ENCODE results near the gene IBTK.
"Not testable (repeated sequence)": the region's sequence is repeated elsewhere in the genome, so short reads cannot be mapped to it uniquely, and the experiment has no call there.

IBTK gene

GRCh38 chr6:82246802-82247504 lies 591 bp downstream of the IBTK start:
- peak; percentile 20 for DNase-seq (ENCODE audit: low read depth)

DNA sequence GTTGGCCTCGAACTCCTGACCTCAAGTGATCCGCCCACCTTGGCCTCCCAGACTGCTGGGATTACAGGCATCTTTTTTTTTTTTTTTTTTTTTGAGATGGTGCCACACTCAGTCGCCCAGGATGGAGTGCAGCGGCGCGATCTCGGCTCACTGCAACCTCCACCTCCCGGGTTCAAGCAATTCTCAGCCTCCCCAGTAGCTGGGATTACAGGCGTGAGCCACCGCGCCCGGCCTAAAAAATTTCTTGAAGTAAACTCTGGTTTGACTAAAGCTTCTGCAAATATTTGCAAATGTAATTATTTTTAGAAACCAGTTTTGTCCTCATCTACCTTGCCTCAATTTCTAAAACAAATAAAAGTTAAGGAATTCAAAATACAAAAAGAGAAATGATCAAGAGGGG lies 1.2 kb downstream of the IBTK start:
- DNase-seq (ENCODE audit: low read depth) = no peak

GRCh38 chr6:82245376-82245775 lies 2.2 kb downstream of the IBTK start:
- DNase-seq (ENCODE audit: low read depth) = no peak

- DNase-seq (ENCODE audit: low read depth) = no peak
Observed at GRCh38 chr6:82243884-82244283, 3.7 kb downstream of the IBTK start.

- no peak for DNase-seq (ENCODE audit: low read depth)
Observed at GRCh38 chr6:82240186-82240585, 7.4 kb downstream of the IBTK start.

DNA sequence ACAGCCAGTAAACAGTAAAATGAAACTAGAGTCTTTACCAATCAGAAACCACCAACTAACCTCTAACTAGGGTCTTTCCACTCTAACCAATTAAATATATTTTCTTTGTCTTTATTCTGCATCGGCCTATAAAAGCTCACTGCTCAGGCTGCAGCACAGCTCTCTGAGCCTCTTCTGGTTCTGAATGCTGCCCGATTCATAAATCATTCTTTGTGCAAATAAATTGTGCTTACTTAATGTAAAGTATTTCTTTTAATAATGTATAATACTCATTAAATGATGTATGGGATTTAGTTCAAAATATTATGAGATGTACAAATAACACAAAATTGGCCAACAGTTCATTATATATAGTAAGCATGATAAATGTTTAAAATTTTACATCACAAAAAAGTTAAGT lies 7.9 kb downstream of the IBTK start:
- DNase-seq (ENCODE audit: low read depth) = no peak

DNA sequence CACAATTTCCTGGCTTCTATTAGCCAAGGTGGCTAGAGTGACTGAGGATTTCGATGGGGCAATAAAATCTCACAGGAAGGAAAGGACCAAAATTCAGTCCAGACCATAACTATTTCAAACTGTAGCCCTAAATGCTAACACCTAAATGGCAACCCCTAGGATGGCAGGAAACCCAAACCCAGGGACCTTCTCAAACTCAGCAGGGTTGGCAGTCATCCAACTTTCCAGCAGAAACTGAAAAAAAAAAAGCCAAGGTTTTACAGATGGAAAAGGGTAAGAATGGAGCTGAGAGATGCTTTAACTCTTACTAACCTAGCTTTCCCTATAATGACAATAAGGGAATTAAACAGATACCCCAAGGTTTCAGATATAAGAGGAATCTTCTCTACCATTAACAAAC lies 10.5 kb downstream of the IBTK start:
- no peak for DNase-seq (ENCODE audit: low read depth)

DNA sequence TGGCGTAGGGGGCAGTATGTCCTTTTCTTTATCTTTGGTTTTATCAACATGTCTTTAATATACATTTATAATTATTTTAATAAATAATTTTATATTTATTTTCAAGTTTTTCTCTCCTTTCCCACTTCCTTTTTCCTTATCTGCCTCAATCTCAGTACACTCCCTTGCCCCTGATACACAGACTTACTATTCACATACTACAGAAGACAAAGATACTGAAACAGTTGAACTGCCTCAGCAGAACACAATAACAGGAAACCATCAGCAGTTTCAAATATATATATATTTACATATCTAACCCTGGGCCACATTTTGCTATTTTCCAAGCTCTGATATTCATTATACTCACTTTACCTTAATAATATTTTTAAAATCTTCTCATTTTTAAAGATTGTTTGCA lies 19.8 kb downstream of the IBTK start:
- DNase-seq (ENCODE audit: low read depth) = no peak

DNA sequence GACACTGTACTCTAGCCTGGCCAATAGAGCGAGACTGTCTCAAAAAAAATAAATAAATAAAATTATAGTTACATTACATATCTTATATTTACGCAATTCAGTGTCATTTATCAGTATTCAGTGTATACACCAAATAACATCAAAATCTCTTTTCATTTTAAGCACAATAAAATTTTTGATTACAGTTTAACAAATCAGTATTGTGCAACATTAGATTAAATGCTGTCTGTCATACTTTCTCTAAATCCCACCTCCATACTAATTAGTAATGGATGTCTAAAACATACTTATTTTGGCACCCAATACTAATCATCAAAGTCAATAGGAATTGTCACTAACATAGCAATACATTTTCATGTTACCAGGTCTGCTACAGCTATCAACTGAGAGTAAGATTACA lies 27.4 kb downstream of the IBTK start:
- no peak for DNase-seq (ENCODE audit: low read depth)

DNA sequence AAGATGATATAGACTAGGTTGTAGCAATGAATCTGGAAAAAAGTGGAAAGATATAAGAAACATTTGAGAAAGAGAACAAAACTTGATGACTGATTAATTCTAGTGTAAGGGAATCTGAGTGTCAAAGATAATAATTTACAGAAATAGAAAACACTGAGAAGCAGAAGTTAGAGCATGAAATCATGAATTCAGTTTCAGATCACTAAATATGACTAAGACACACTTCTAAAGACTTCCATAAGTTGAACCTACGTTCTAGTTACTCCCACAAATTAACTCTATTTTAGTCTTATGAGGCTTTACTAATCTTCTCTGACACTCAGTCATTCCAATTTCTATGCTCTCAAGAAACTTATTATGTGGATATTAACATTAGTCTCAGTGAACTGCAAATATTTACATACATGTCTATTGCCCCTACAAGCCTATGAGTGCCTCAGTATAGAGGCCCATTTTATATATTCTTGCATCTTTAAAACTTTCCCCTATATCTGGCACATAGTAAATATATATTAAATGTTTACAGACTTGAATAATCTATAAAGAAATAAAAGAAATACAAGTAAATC lies 30.4 kb downstream of the IBTK start:
- no peak for DNase-seq (ENCODE audit: low read depth)

GRCh38 chr6:82216549-82216948 lies 31.0 kb downstream of the IBTK start:
- DNase-seq (ENCODE audit: low read depth) = no peak

DNA sequence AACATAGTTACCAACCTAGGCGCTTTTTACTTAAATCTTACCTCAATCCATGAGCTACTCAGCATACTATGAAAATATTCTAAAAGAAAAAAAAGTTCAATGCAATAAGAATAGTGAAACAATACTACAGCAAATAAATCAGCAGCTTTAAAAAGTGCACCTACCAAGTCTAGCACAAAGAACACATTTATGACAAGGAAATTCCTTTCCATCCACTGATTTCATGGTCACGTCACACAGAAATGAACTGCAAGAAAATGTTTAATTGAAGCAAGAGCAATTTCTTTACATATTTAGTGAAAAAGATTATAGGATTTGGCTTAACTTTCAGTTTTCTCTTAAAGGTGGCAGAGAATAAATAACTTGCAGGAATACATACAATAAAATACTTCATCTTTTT lies 36.2 kb downstream of the IBTK start:
- no peak for DNase-seq (ENCODE audit: low read depth)

DNA sequence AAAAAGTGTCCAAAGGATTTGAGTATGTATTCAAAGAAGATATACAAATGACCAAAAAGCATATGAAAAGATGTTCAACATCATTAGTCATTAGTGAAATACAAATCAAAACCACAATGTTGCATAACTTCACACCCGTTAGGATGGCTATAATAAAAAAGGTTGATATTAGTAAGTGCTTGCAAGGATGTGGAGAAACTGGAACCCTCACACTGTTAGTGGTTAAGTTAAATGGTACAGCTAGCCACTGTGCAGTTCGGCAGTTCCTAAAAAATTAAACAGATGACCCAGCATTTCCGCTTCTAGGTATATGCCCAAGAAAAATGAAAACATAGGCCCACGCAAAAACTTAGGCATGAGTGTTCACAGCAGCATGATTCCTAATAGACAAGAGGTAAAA lies 38.6 kb downstream of the IBTK start:
- DNase-seq (ENCODE audit: low read depth) = no peak

GRCh38 chr6:82205930-82206392 lies 41.6 kb downstream of the IBTK start:
- DNase-seq (ENCODE audit: low read depth) = no peak

DNA sequence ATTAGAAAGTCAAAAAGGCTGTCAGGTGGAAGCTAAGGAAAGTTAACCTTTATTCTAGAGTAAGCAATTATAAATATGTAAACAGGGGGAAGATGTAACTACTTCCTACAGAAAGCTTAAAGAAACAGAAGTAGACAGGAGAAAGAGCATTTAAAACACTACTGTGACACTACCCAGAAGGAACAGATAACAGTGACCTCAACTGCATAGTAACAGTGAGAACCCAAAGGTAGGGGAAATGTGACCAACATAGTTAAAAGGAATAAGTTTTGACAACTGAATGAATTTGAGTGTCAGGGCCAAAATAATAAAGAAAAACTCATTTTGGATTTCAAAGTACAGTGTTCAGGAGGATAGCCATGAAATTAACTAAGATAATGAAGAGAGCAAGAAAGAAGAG lies 43.5 kb downstream of the IBTK start:
- DNase-seq (ENCODE audit: low read depth) = no peak

- DNase-seq (ENCODE audit: low read depth) = no peak
Observed at GRCh38 chr6:82197784-82198183, 49.8 kb downstream of the IBTK start.

DNA sequence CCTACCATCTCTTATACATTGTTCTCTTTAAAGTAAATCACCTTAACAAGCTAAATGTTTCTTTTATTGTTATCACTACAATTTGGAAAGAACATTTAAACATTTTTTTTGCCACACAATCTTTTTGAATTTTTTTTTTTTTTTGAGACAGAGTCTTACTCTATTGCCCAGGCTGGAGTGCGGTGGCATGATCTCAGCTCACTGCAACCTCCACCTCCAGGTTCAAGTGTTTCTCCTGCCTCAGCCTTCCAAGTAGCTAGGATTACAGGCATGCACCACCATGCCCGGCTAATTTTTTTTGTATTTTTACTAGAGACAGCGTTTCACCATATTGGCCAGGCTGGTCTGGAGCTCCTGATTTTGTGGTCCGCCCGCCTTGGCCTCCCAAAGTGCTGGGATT lies 50.3 kb downstream of the IBTK start:
- DNase-seq (ENCODE audit: low read depth) = not testable (repeated sequence)

DNA sequence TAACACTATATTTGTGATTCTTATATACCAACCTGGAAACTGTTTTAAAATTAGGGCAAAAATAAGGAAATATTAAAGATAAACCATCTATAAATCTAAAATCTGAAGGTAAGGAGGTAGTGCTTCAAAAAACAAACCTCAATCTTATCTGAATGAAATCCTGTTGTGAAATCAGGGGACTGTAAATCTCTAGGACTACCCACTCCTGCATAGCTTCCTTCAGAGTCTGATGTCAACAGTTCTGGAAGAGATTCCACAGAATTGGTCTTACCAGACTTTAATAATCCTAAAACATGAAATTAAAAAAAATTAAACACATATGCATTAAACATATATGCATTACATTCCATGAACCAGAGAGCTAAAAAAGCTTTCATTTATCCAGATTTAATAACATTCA lies 51.4 kb downstream of the IBTK start:
- no peak for DNase-seq (ENCODE audit: low read depth)

DNA sequence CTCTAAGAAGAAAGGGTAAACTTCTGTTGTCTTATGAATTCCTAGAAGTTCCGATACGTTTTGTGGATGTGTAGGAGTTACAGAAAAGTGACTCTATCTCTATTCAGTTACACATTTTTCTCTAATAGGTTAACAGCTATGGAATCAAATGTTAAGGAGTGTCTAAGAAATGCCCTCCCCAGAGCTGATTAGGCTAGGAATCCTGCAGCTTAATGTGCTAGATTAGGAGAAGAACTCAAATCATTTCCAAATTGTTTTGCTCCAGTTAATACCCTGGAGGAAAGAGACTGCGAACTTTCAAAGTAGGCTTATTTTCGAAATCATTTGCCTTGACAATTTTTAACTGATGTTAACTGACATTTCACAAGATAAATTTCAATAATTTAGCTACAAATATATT lies 51.9 kb downstream of the IBTK start:
- no peak for DNase-seq (ENCODE audit: low read depth)

GRCh38 chr6:82185948-82186535 lies 61.5 kb downstream of the IBTK start:
- no peak for DNase-seq (ENCODE audit: low read depth)

DNA sequence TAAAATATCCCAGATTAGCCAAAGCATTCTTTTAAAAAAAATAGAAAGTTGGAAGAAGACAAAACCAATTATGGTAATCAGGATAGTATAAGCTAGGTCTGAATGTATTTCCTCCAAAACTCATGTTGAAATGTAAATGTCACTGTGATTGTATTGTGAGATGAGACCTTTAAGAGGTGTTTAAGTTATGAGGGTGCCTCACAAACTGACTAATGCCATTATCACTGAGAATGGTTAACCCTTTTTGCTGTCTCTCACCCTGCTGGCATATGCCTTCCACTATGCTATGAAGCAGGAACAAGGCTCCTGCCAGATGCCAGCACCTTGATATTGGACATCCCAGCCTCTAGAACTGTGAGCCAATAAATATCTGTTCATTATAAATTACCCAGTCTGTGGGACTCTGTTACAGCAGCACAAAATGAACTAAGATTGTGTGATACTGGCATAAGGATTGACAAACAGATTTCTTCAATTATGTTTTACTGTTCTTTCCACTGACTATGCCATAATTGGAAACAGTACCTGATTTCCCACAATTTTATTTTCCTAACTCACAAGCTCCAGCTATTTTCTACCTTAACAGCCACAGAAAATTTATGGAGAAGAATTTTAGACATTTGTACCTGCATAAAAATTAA lies 63.8 kb downstream of the IBTK start:
- no peak for DNase-seq (ENCODE audit: low read depth)

GRCh38 chr6:82182756-82183155 lies 64.8 kb downstream of the IBTK start:
- no peak for DNase-seq (ENCODE audit: low read depth)

- no peak for DNase-seq (ENCODE audit: low read depth)
Observed at GRCh38 chr6:82179415-82179814, 68.1 kb downstream of the IBTK start.

Data from activated T-cell treated with anti-CD3 and anti-CD28 coated beads for 24 hours (primary cell).